Progenitor cell of endocrine pancreas (in vitro differentiated cells): ENCODE measurements around the gene PDE9A. TPM values are rescaled to one million over a fixed set of nuclear protein-coding genes. Genes with fewer than 3 reads are reported as not detected.

Experiments used
- DNase-seq: peaks from one replicate; pipeline ENCODE4 v3.0.0; 2021; ENCODE audit warnings: low spot score; ENCODE audit not compliant: unreplicated experiment
- H3K27ac Mint-ChIP-seq: 2 replicates; pipeline ENCODE4 v1.8.0; 2021; ENCODE audit warnings: mild to moderate bottlenecking, moderate library complexity, mixed read lengths
- H3K27me3 Mint-ChIP-seq: 2 replicates; pipeline ENCODE4 v1.8.0; 2021; ENCODE audit warnings: mixed read lengths
- H3K36me3 Mint-ChIP-seq: 2 replicates; pipeline ENCODE4 v1.8.0; 2022; ENCODE audit warnings: mixed read lengths; ENCODE audit not compliant: insufficient read depth
- H3K4me1 Mint-ChIP-seq: 2 replicates; pipeline ENCODE4 v1.8.0; 2021; ENCODE audit warnings: low read depth, mixed read lengths
- H3K4me3 Mint-ChIP-seq: 2 replicates; pipeline ENCODE4 v1.8.0; 2021; ENCODE audit warnings: low read depth, mild to moderate bottlenecking, moderate library complexity, mixed read lengths
- H3K9me3 Mint-ChIP-seq: 2 replicates; pipeline ENCODE4 v1.8.0; 2021; ENCODE audit warnings: low read depth, mixed read lengths
- total RNA-seq: library from RNA; stranded (reverse); gene quantifications from 2 replicates; pipeline ENCODE4 v1.2.1, GENCODE V29; 2021
- TF ChIP-seq, protein P1 (sequence below): fragments of 200-600 bp; sonication (generic); IDR thresholded peaks from one replicate; pipeline ENCODE4 v1.5.0; 2021; ENCODE audit warnings: antibody characterized with exemption, mild to moderate bottlenecking; ENCODE audit not compliant: unreplicated experiment

PDE9A gene
- total RNA-seq, 1 donor from 2014 or later = 57.0 TPM

DNA sequence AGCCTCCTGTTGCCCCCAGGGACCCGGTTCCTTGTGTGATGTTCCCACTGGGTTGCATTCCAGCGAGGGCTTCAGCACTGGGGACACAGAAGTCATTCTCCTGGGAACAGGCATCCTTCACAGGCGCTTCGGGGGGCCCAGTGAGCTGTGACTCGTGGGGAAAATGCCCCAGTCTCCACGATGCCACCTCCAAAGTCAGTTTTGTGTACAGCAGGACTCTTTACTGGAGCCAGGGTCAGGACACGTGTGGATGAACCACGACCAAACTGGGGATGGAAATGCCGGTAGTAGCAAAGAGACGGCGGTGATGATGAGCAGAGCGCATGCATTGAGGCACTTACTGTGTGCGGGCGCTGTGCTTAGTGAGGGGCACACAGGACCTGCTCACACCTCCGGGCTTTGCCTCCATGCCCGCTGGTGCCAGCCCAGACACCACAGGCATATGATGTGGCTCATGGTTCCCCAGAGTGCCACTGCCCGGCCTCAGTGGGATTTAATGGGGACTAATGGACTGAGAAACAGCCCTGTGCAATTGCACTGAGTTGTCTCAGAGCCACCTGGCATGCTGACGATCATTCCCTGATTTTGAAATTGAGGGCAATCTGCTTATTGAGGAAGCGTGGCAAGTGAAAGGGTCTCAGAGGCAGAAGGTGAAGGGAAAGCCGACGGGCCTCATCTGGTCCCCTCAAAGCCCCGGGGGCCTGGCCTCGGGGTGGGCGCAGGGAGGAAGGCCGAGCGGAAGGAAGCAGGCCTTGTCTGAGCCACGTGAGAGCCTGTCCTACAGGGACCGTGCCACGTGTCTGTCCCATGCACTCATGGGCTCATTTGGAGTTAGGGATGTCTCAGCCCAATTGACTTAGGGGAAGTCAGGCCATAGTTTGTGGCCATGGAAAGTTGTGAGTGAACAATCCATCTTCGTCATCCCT lies 91.4 kb downstream of the PDE9A start:
- Mint-ChIP-seq H3K9me3 (no peaks in the 10 kb centered on the region), H3K27ac (no peak overlapping the region), H3K27me3 (no peaks in the 10 kb centered on the region), H3K4me1 (peaks cover 19% of the 10 kb centered on the region), H3K4me3 (no peak overlapping the region), H3K36me3 (peaks cover 16% of the 10 kb centered on the region)
- TF ChIP-seq, protein P1, sequence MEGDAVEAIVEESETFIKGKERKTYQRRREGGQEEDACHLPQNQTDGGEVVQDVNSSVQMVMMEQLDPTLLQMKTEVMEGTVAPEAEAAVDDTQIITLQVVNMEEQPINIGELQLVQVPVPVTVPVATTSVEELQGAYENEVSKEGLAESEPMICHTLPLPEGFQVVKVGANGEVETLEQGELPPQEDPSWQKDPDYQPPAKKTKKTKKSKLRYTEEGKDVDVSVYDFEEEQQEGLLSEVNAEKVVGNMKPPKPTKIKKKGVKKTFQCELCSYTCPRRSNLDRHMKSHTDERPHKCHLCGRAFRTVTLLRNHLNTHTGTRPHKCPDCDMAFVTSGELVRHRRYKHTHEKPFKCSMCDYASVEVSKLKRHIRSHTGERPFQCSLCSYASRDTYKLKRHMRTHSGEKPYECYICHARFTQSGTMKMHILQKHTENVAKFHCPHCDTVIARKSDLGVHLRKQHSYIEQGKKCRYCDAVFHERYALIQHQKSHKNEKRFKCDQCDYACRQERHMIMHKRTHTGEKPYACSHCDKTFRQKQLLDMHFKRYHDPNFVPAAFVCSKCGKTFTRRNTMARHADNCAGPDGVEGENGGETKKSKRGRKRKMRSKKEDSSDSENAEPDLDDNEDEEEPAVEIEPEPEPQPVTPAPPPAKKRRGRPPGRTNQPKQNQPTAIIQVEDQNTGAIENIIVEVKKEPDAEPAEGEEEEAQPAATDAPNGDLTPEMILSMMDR = no peak
- DNase-seq = no peak

DNA sequence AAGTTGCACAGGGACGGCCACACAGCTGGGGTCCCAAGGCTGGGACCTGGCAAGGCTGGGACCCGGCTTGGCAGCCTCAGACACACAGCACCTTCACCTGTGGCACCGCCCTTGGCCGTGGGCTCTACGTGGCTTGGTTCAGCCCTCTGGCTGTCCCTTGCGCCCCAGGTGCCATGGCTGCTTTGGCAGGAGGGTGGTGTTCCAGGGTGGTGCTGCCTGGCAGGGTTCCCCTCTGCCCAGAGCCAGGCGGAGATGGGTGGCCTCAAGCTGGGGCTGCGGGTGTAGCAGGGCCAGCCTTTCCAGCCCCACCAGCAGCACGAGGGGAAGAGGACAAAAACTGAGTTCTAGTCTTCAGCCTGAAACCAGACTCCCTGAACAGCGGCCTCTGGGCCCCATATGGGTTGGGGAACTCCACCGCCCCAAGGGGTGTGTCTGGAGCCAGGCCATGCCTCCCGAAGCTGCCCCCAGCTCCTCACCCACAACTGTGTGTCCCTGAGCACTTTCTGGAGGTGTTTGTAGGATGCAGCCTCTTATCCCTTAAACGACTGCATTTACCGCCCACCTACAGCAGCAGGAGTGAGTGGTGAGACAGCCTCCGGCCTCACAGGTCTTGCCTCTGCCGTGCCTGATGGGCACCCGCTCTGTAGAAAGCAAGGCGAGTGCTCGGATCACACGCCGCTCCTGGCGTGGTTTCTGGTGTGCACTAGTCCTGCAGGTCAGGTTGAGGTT lies 92.3 kb downstream of the PDE9A start:
- H3K9me3 Mint-ChIP-seq = no peaks in the 10 kb centered on the region
- H3K4me1 Mint-ChIP-seq = peaks cover 19% of the 10 kb centered on the region
- DNase-seq = no peak
- H3K27me3 Mint-ChIP-seq = no peaks in the 10 kb centered on the region
- no peak overlapping the region for H3K4me3 Mint-ChIP-seq
- peaks cover 15% of the 10 kb centered on the region for H3K36me3 Mint-ChIP-seq
- TF ChIP-seq, protein P1 = no peak
- H3K27ac Mint-ChIP-seq = no peak overlapping the region

DNA sequence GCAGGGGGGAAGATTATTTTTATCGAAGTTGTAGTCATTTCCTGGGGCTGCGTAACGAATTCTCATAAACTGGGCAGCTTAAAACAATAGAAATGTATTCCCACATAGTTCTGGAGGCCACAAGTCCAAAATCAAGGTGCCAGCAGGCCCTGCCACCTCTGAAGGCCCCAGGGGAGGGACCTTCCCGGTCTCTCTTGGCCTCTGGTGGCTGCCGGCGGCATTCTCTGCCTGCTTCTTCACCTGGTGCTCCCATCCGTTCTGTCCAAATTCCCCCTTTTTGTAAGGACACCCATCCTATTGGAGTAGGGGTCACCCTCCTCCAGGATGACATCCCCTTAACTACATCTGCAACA lies 92.8 kb downstream of the PDE9A start:
- H3K27ac Mint-ChIP-seq = no peak overlapping the region
- H3K27me3 Mint-ChIP-seq = no peaks in the 10 kb centered on the region
- TF ChIP-seq, protein P1 = no peak
- peaks cover 20% of the 10 kb centered on the region for H3K36me3 Mint-ChIP-seq
- peaks cover 25% of the 10 kb centered on the region for H3K4me1 Mint-ChIP-seq
- no peak for DNase-seq
- no peak overlapping the region for H3K4me3 Mint-ChIP-seq
- H3K9me3 Mint-ChIP-seq = no peaks in the 10 kb centered on the region

DNA sequence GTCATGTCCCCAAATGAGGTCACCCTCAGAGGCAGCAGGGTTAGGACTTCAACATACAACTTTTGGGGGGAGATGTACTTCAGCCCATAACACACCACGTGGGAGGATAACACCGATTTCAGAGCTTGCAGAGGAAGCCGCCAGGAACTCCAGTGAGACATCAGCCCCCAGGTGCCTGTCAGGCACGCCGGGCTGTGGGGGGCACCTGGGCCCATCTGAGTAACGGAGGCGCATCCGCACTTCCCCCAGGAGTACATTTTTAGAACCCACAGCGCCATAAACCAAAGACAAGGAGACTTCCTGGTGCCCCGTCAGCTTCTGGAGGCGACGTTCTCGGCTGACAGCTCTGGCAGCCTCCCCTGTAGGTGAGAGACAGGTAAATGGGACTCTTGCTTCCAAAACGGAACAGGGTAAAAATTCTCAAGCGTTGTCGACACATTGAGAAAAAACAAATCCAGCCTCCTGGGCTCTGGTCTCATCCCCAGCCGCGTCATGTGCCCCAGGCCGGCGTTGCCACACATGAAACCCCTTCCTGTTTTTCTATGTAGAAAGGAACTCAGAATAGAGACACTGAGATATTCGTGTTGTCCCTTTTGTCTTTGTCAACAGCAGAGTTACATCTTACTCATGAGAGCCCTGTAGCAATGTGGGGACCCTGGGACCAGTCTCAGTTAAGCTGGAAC lies 93.3 kb downstream of the PDE9A start:
- Mint-ChIP-seq H3K9me3 (no peaks in the 10 kb centered on the region), H3K36me3 (peaks cover 16% of the 10 kb centered on the region), H3K4me1 (peaks cover 27% of the 10 kb centered on the region), H3K27me3 (no peaks in the 10 kb centered on the region), H3K27ac (no peak overlapping the region), H3K4me3 (no peak overlapping the region)
- TF ChIP-seq, protein P1 = no peak
- DNase-seq = no peak

DNA sequence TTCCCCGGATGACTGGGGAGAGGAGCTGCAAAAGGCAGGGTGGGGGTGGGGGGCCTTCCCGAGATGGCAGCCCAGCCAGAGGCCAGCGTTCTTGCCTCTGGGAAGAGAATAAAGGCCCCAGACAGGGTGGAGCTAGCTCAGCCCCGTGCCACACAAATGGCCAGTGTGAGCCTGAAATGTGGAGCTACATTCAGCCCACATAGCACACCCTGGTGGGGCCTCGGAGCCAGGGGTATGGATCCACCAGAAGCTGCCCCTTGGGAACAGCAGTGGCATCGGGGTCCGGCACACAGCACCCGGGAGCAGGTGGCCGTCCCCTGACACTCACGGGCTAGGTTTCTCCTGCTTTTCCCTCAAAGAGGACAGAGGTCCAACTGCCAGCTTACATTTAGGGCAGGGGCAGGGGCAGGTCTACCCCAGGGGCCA lies 93.9 kb downstream of the PDE9A start:
- no peak for DNase-seq
- Mint-ChIP-seq H3K4me1 (peaks cover 24% of the 10 kb centered on the region), H3K27me3 (no peaks in the 10 kb centered on the region), H3K36me3 (peaks cover 14% of the 10 kb centered on the region), H3K27ac (no peak overlapping the region), H3K9me3 (no peaks in the 10 kb centered on the region), H3K4me3 (no peak overlapping the region)
- TF ChIP-seq, protein P1 = no peak
